H1 (cell line): Measurements from ENCODE around the gene RMND1. TPM values are rescaled to one million over a fixed set of nuclear protein-coding genes. Genes with fewer than 3 reads are reported as not detected.

Source experiments
- CHD2 ChIP-seq: IDR thresholded peaks from 2 replicates; pipeline ENCODE4 v1.6.1; 2012; ENCODE audit warnings: low read length, improper control_type of control experiment
- CREB1 ChIP-seq: IDR thresholded peaks from 2 replicates; pipeline ENCODE4 v1.6.1; 2012; ENCODE audit warnings: inconsistent platforms
- JUND ChIP-seq: IDR thresholded peaks from 2 replicates; pipeline ENCODE4 v1.6.1; 2011; ENCODE audit warnings: mild to moderate bottlenecking, improper control_type of control experiment, low read length
- polyA plus RNA-seq, 7 experiments: library from polyadenylated mRNA; depleted of rRNA in 3 of 7; stranded (reverse) in 5 of 7; unstranded in 2 of 7; fragments of >200 nt in 5 of 7; fragments of 200-250 nt in 2 of 7; gene quantifications; 1 replicate in 5 of 7; 2 replicates in 1 of 7; 4 replicates in 1 of 7; pipeline versions ENCODE4 v1.2.1 to v1.2.3, GENCODE V29; 2011 to 2013; ENCODE audit warnings: missing spikeins in 2 of 7, mixed read lengths in 2 of 7
- total RNA-seq: library from RNA; stranded (reverse); fragmentation: NEBNext Ultra II Directional; extraction: Animal tissue kit (Norgen Biotek cat#: 25700); gene quantifications from 2 replicates; pipeline ENCODE4 v1.2.1, GENCODE V29; 2021
- TF ChIP-seq, protein P1 (sequence below): IDR thresholded peaks from 2 replicates; pipeline ENCODE4 v1.6.1; 2012; ENCODE audit warnings: inconsistent platforms

Gene RMND1
- total and polyA plus RNA-seq, 2 of the 8 experiments (the other 6 are each of a cell fraction or from before 2014, with no cell fraction given): 7.3 to 21.9 TPM

GRCh38 chr6:151443911-151444621 is 7.9 kb downstream of the RMND1 start (continued):
- TF ChIP-seq, protein P1, sequence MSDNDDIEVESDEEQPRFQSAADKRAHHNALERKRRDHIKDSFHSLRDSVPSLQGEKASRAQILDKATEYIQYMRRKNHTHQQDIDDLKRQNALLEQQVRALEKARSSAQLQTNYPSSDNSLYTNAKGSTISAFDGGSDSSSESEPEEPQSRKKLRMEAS: no peak
- TF ChIP-seq JUND (no peak), CREB1 (no peak), CHD2 (no peak)
